ENCODE measurements around the gene RCAN2.

The RCAN2 gene

GRCh38 chr6:46216879-46217278, 274.4 kb downstream of the RCAN2 start:
- TF ChIP-seq ZFX (IDR thresholded peaks at IDR 0.05) (no peak), CTCF (conservative IDR thresholded peaks at IDR 0.05) (no peak)
- no peak overlapping the region for H3K27ac ChIP-seq

- TF ChIP-seq CTCF (conservative IDR thresholded peaks at IDR 0.05) (no peak), ZFX (IDR thresholded peaks at IDR 0.05) (no peak)
- no peak overlapping the region for H3K27ac ChIP-seq
Observed at GRCh38 chr6:46215777-46216176, 275.5 kb downstream of the RCAN2 start.

GRCh38 chr6:46215213-46215612, 276.0 kb downstream of the RCAN2 start:
- H3K27ac ChIP-seq = no peak overlapping the region
- TF ChIP-seq ZFX (IDR thresholded peaks at IDR 0.05) (no peak), CTCF (conservative IDR thresholded peaks at IDR 0.05) (no peak)

- TF ChIP-seq ZFX (IDR thresholded peaks at IDR 0.05) (no peak), CTCF (conservative IDR thresholded peaks at IDR 0.05) (no peak)
- H3K27ac ChIP-seq = no peak overlapping the region
Observed at GRCh38 chr6:46211917-46212316, 279.3 kb downstream of the RCAN2 start.

GRCh38 chr6:46210294-46210693, 281.0 kb downstream of the RCAN2 start:
- no peak overlapping the region for H3K27ac ChIP-seq
- no peak for TF ChIP-seq ZFX (IDR thresholded peaks at IDR 0.05)
- TF ChIP-seq CTCF (conservative IDR thresholded peaks at IDR 0.05) = no peak

GRCh38 chr6:46208303-46208702, 282.9 kb downstream of the RCAN2 start:
- no peak overlapping the region for H3K27ac ChIP-seq
- TF ChIP-seq CTCF (conservative IDR thresholded peaks at IDR 0.05) (no peak), ZFX (IDR thresholded peaks at IDR 0.05) (no peak)

GRCh38 chr6:46207174-46207573, 284.1 kb downstream of the RCAN2 start:
- TF ChIP-seq CTCF (conservative IDR thresholded peaks at IDR 0.05) (no peak), ZFX (IDR thresholded peaks at IDR 0.05) (no peak)
- no peak overlapping the region for H3K27ac ChIP-seq
